CD4-positive, alpha-beta T cell treated with Interleukin-6 for 4 hours (primary cell): ENCODE results near the gene SGK1.
"Not testable (repeated sequence)": the region's sequence is repeated elsewhere in the genome, so short reads cannot be mapped to it uniquely, and the experiment has no call there.

ENCODE experiments used
- DNase-seq: peaks from one replicate; pipeline ENCODE4 v3.0.0-alpha.2; 2020; ENCODE audit warnings: mixed read lengths

The SGK1 gene

GRCh38 chr6:134249759-134250602 lies 67.9 kb downstream of the SGK1 start:
- DNase-seq = no peak

- DNase-seq = no peak
These were observed 68.6 kb downstream of the SGK1 start for GRCh38 chr6:134249239-134249758.

DNA sequence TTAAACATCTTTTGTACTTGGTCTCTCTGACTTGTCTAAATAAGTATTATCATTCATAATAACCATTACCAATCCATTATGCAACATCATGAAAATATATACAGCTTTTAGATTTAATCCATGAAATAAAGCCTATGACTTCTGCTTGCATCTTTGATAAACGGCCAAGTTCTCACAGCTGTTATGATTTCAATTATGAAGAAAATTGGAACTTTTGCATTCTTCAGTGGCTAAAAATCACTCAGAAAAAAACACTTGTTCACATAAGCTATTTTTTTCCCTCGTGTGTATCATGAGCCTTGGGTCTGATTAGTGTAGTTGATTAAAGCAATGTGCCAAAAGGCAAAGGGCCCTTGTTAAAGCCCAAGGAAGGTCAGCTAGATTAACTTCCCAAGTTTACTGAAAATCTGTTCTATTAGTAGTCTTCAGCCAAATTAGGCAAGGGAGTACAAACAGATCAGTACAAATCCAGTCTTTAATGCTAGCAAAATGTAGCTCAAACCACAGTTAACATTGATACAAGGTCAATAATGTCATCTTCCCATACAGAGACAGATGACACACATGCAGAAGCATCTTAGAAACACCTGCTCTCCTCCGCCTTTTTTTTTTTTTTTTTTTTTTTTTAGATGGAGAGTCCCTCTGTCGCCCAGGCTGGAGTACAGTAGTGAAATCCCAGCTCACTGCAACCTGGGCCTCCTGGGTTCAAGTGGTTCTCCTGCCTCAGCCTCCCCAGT lies 69.9 kb downstream of the SGK1 start:
- DNase-seq = no peak

DNA sequence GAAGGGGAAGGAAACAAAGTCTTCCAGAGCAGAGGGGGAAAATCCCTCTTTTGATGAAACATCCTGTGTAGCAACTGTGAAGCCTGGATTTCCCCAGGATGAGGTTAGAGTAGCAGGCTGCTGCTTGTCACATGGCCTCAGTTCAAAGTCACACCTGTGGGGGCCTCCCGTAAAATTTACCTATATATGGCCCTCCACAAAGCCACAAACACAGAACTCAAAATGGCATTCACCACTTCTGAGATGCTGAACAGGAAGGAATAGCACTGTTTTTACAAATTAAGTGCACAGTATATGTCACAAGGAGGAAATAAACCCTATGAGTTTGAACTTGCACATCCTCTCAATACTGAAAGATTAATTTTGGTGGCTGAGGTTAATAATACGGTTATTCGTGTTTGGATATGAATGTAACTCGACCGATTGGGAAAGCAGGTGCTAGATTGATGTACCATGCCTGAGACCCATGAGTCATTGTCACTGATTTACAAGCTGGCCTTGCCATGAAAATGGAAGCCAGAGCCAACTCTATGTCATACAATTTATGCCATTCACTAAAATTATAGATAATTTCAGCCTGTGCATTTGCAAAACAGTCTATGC lies 70.6 kb downstream of the SGK1 start:
- peak; percentile 80 for DNase-seq

GRCh38 chr6:134245706-134246105 lies 72.2 kb downstream of the SGK1 start:
- DNase-seq = no peak

GRCh38 chr6:134245041-134245440 lies 72.9 kb downstream of the SGK1 start:
- DNase-seq = no peak

GRCh38 chr6:134240665-134241431 lies 77.1 kb downstream of the SGK1 start:
- peak; percentile 91 for DNase-seq

DNA sequence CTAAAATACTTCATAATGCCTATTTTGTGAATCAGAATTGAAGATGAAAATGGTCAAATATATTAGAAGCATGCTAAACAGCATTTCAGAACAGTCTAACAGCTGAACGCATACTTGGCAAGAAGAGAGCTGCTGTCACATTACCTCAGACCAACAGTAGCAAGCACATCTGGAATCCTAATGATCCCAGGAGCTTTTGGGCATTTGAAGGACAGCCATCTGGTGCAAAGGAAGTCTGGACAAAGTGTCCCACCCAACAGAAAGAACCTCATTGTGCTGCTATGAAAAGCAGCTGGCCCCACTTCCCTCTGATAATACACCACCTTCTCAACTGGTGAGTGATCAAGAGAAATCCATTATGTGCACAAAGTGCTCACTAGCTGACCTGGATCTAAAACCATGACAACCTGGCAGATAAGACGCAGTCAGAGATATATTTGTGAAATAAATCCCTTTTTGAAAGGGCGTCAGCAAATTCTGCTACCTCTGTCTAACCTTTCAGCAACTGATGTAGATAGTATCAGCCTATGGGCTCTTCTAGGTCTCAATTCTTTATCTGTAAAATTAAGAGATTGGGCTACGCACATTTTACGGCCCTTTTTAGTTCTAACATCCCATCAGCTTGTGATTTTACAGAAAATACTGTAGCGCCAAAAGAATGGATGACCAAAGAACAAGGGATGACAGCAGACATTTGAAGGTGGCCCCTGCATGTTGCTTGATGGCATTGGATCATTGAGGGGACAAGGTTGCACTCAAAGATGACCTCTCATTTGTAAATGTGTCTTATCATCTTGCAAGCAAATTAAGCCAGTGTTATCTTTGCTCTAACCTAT lies 78.7 kb downstream of the SGK1 start:
- DNase-seq = no peak

DNA sequence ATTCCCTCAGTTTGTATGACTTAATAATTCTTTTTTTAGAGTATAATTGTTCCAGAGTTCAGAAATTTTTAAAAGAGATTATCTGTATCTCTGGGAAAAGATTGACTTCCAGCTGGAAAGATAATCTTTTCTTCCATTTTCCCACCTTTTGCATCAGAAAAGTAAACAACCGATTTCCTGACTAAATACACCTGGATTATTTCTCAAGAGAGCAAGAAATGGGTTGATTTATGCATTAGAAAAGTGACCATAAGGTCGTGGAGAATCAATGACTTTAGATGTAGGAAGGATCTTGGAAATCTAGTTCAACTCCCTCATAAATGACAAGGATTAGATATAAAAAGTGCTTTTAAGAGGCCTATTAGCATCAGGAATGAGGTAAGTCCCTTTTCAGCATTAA lies 79.9 kb downstream of the SGK1 start:
- DNase-seq = no peak

DNA sequence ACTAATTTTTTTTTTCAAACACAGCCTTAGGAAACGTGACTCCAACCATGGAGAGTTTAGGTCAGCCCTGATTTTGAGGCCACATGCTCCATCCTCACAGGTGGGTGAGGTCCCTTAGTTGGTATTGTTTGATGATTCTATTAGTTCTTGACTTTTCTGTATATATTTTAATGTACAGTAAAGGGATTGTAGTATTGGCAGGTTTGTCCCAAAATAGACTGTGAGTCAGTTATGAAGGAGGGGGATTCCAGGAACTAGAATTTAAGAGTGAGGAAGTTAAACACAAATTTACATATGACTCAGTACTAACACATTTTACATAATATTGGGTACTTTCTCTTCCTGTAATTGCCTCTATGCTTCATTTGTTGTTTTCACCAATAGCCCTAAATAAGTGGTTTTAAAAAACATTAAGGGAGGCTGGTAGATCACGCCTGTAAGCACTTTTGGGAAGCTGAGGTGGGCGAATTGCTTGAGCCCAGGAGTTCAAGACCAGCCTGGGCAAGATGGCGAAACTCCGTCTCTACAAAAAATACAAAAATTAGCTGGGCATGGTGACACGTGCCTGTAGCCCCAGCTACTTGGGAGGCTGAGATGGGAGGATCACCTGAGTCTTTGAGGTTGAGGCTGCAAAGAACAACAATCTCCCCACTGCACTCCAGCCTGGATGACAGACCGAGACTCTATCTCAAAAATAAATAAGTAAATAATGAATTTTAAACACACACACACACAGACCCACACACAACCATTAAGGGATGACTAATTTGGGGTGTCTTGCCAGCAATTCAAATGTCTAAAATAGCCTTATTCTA lies 81.8 kb downstream of the SGK1 start:
- DNase-seq = peak; percentile 6

- DNase-seq = not testable (repeated sequence)
These were observed 82.6 kb downstream of the SGK1 start for GRCh38 chr6:134235334-134235733.

GRCh38 chr6:134233180-134233955 lies 84.5 kb downstream of the SGK1 start:
- no peak for DNase-seq

GRCh38 chr6:134230940-134231339 lies 87.0 kb downstream of the SGK1 start:
- no peak for DNase-seq

DNA sequence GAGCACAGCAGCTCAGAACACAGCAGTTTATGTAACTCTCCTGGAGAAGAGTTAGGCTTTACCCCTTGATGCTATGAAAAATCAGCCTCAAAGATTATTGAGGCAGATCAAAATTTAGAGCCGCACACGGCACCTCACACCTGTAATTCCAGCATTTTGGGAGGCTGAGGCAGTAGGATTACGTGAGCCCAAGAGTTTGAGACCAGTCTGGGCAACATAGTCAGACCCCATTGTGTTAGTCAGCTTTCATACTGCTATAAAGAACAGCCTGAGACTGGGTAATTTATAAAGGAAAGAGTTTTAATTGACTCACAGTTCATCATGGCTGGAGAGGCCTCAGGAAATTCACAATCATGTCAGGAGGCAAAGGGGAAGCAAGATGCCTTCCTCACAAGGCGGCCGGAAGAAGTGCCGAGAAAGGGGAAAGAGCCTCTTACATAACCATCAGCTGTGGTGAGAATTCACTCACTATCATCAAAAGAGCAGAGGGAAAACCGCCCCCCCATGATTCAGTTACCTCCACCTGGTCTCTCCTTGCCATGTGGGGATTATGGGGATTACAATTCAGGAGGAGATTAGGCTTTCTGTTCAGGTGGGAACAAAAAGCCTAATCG lies 87.7 kb downstream of the SGK1 start:
- DNase-seq = no peak

DNA sequence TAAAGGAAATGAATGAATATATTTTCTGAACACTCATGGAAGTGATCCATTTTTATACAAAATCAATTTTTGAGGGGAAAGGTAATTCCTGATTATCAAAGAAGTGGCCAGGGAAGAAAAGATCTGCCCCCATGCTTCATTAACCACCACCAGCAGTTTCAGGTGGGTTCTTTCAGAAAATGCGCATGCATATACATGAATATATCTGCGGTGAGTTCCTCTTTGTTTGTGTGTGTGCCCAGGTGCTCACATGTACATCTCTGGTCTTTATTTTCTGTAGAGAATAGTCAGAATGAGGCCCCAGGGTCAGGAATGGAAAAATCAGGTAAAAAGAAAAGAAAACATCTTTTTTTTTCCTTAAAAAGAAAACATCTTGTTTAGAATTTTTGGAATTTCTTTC lies 88.4 kb downstream of the SGK1 start:
- DNase-seq = no peak

DNA sequence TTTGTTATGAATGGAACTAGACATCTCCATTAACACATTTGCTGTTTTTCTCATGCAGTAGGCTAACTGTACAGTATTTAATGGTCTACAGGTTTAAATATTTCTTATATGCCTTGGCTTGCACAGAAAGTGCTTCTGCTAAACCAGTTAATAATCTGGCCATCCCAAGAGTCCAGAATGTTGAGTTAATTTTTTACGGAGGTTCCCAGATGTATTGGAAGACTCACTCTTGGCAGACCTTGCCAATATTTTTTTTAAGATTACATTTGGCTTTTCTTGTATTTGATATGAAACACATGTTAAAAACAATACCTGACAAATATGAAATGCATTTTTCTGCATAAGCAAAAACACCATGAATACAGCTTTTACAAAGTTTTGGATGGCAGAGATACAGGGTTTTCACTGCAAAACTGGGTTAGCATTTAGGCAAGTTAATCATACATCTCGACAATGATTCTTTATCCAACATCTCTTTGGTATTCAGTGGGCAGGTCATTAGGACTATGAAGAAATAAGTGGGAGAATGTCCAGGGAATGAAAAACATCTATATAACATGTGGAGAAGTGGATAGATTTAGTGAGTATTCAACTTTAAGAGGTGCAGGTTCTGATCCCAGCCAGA lies 94.0 kb downstream of the SGK1 start:
- DNase-seq = no peak

- DNase-seq = no peak
These were observed 96.7 kb downstream of the SGK1 start for GRCh38 chr6:134221250-134221649.

GRCh38 chr6:134217798-134218140 lies 100.1 kb downstream of the SGK1 start:
- DNase-seq = no peak

DNA sequence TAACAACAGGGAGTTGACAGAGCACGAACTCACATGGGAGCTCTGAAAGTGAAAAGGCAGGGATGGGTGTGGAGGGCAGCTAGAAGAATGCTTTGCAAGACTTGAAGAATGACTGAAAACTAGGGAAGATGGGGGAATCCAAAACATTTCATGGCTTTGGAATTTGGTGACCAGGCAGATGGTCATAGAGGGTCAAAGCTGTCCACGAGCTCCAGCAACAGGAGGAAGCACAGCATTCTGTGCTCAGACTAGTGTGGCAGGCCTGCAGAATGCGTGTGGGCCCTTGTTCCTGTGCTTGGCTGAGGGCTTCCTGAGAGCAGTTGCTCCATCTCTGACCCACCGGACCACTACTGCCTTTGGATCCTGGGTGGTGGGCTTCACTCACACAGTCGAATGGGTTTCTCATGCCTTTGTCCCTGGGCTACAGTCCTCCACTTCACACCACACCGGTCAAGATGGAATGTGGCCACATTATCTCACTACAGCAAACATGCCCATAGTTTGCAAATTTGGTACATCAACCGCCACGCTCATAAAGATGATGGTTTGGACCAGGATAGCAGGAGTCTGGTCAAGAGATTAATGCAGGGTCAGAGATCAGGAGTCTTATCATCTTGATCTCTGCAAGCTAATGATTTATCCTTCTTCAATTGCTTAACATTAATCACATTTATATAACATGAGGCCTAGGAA lies 100.7 kb downstream of the SGK1 start:
- DNase-seq = no peak
